GM10266 (cell line): ENCODE results near the gene RAPGEF2.

Experiments used
- DNase-seq: peaks from one replicate; pipeline ENCODE4 v3.0.0; 2012; ENCODE audit errors: extremely low spot score
- TF ChIP-seq, protein P1 (sequence below): IDR thresholded peaks from 2 replicates; pipeline ENCODE4 v1.5.1; 2012; ENCODE audit warnings: mild to moderate bottlenecking, low read depth; ENCODE audit not compliant: control insufficient read depth, insufficient read depth; ENCODE audit errors: missing control alignments

RAPGEF2 gene

DNA sequence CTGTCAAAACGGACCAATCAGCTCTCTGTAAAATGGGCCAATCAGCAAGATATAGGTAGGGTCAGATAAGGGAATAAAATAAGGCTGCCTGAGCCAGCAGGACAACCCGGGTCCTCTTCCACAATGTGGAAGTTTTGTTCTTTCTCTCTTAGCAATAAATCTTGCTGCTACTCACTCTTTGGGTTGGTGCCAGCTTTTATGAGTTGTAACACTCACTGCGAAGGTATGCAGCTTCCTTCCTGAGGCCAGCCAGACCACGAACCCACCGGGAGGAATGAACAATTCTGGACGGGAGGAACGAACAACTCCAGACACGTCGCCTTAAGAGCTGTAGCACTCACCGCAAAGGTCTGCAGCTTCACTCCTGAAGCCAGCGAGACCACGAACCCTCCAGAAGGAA lies 287.8 kb downstream of the RAPGEF2 start:
- TF ChIP-seq, protein P1, sequence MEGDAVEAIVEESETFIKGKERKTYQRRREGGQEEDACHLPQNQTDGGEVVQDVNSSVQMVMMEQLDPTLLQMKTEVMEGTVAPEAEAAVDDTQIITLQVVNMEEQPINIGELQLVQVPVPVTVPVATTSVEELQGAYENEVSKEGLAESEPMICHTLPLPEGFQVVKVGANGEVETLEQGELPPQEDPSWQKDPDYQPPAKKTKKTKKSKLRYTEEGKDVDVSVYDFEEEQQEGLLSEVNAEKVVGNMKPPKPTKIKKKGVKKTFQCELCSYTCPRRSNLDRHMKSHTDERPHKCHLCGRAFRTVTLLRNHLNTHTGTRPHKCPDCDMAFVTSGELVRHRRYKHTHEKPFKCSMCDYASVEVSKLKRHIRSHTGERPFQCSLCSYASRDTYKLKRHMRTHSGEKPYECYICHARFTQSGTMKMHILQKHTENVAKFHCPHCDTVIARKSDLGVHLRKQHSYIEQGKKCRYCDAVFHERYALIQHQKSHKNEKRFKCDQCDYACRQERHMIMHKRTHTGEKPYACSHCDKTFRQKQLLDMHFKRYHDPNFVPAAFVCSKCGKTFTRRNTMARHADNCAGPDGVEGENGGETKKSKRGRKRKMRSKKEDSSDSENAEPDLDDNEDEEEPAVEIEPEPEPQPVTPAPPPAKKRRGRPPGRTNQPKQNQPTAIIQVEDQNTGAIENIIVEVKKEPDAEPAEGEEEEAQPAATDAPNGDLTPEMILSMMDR: no peak
- no peak for DNase-seq

DNA sequence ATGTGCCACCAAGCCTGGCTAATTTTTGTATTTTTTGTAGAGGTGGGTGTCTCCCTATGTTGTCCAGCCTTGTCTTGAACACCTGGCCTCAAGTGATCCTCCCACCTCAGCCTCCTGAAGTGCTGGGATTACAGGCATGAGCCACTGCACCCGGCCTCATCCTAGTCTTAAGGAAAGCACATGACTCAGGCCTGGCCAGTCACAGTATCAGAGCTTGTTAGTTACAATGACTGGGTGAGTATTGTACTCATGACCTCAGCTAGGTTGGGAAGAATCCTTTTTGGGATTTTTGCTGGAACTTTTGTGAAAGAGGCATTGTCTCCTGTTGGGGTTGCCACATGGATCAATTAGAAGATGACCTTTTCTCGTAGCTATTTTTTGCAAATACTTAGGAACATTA lies 292.8 kb downstream of the RAPGEF2 start:
- DNase-seq: no peak
- TF ChIP-seq, protein P1: no peak

DNA sequence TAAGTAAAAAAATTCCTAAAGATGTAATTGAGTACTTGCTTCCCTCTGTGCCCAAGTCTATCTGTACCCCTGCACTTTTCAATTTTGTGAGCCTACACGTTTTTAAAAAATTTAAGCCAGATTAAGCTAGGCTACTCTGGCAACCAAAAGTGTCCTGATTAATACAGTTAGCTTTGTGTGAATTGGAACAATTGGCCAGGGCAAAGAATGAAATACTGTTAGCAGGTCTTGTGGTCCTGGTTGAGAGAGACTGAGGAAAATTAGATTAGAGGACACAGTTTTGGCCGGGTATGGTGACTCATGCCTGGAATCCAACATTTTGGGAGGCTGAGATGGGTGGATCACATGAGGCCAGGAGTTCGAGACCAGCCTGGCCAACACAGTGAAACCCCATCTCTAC lies 293.3 kb downstream of the RAPGEF2 start:
- TF ChIP-seq, protein P1: no peak
- no peak for DNase-seq

DNA sequence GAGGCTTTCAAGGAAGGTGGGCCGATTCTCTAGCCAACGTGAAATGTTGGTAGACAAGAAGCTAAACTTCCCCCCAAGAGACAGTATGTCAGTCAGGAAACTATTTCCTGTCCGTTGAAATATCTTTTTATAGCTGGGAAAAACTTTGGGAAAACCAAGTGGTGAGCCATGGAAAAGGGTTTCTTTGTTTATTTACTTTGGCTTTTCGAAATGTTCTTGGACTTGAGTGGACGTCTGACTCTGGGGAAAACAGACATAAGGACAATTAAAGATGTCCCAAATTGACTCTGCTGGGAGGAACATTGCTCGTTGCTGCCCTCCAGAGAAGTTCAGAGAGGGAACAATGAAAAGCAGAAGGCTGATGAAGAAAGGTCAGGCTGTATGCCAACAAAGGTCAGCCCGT lies 295.4 kb downstream of the RAPGEF2 start:
- TF ChIP-seq, protein P1: no peak
- DNase-seq: no peak

DNA sequence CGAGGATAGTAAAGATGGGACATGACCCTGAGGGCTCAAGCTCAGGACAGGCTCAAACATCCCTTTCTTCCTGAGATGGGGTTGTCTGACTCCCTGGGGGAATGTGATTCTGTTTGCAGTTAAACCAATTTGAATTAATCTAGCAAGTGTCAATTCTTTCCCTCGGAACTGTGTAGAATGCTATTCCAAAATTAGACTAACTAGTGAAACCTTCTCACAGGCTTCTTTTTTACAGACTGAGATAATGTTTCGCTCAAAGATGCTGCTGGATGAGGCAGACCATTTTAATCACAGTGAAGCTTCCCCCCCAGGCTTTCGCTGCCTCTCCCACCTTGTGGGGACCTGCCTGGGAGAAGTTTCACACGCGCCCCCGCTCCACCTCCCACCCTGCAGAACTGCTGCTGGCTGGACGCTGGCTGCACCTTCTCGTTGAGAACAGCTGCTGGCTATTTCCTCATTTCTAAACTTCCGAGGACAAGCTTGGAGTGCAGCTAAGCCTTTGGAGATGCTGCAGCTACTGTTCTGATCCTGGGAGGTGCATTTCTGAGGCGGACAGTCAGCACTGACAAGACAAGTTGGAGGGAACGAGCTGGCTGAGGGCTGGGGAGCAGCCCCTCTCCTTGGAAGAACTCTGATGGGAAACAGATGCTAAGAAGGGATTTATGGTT lies 297.8 kb downstream of the RAPGEF2 start:
- TF ChIP-seq, protein P1: no peak
- no peak for DNase-seq

DNA sequence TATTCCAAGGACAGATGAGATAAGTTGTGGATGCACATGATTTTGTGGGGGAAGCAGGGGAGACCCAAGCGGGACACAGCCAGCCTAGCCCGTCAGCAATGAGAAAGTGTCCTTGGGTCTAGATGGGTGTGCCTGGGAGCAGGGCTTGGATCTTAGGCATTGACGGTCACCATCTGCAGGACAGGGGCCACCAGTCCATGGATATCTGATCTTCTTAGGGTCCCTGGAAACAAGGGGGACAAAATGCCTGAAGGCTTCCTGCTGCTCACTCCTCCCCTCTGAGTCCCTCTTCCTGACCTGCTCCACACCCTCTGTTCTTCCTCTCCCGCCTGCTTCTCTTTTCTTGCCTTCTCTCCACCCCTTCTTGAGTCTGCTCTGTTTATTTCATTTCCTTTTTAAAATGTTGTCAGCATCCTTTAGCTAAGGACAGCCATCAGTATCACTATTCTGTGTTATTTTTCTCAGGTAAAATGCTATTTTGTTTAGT lies 298.4 kb downstream of the RAPGEF2 start:
- DNase-seq: no peak
- TF ChIP-seq, protein P1: no peak

DNA sequence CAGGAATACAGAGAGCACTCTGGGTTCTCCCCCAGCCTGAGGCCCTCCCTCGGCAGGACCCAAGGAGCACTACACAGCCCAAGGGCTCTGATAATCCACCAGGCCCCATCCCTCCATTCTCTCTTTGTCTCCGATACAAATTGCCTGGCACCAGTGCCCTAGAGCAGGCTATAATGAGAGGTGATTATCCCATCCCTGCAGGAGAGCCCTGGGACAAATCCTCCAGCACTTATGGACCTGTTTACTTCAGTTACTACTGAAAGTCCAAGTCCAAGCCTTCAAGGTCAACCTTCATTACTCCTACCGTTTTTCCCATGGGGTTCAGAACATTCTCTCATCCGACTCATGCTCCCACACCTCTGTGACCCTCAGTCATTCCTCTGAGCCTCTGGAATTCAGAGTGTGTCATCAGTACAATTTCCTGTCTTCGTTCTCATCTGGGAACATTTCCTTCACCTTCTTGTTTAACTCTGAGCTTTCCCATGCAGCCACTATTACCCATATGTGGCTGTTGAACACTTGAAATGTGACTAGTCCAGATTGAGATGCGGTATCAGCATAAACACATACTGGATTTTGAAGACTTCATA lies 299.0 kb downstream of the RAPGEF2 start:
- TF ChIP-seq, protein P1: no peak
- no peak for DNase-seq
